ENCODE results near the gene ADAMTS5.

GRCh38 chr21:26914557-26914956, 52.3 kb downstream of the ADAMTS5 start:
- TF ChIP-seq CTCF (conservative IDR thresholded peaks at IDR 0.05) = no peak
- no peak for TF ChIP-seq ZFX (IDR thresholded peaks at IDR 0.05)

Data from C4-2B (cell line).